Coronary artery (tissue), 2 donors: Measurements from ENCODE around the gene CDK14.

Experiments
- DNase-seq: peaks from one replicate; pipeline ENCODE4 v3.0.0-alpha.2; 2017; ENCODE audit warnings: low spot score
- H3K27ac ChIP-seq, 2 donors: fragments of 200-600 bp; sonication (generic); one replicate each; pipeline ENCODE4 v1.5.1; 2016 to 2019
- H3K4me3 ChIP-seq: fragments of 200-600 bp; sonication (generic); 2 replicates; pipeline ENCODE4 v1.5.1; 2016; ENCODE audit warnings: mild to moderate bottlenecking, moderate library complexity
- CTCF ChIP-seq: fragments of 200-600 bp; sonication (generic); IDR thresholded peaks from one replicate; pipeline ENCODE4 v1.5.1; 2019; ENCODE audit warnings: antibody characterized with exemption

CDK14 gene

DNA sequence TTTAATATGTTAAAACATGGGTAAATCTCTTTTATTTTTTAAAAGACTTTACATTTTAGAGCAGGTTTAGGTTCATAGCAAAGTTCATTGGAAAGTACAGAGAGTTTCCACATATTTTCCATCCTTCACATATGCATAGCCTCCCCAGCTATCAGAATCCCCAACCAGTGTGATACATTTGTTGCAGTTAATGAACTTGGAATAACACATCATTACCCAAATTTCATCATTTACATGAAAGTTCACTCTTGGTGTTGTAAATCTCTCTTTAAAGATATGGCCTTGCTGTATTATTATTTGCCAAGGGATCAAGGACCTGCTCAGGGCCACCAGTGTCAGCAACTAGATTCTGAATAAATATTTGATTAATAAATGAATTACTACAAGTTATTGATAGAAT, 263.4 kb downstream of the CDK14 start:
- H3K27ac ChIP-seq: no peak overlapping the region
- no peak overlapping the region for H3K4me3 ChIP-seq
- TF ChIP-seq CTCF: no peak
- no peak for DNase-seq

DNA sequence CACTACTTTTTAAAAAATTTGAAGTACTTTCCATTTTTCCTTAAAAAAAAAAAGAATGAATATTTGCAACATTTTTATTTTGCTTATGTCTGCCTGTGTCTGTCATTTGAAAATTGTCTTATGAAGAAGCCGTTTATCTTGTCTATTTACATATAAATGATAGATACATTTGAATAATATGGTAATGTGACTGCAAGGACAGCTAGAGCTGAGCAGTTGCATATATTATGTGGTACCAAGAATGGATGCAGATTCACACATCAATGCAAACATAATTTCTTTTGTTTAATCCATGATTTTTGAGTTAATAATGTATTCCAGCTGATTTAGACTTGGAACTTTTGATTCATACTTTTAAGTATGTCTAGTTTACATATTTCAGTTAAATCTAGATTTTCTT, 268.0 kb downstream of the CDK14 start:
- Histone ChIP-seq H3K4me3 (no peak overlapping the region), H3K27ac (no peak overlapping the region)
- DNase-seq: no peak
- TF ChIP-seq CTCF: no peak

DNA sequence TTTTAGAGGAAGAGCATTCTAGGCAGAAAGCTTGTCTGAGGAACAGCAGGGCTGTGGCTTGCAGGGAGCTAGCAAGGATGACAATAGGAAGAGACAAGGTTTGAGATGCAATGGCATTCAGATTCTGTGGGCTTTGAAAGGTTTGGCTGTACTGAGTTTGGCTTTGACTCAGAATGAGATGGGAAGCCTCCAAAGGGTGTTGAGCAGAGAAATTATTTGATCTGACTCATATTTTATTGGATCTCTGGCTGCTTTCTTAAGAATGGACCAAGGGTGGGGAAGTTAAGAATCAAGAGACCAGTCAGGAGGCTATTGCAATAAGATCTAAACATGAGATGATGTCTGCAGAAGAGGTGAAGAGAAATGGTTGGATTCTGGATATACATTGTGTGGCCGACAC, 273.2 kb downstream of the CDK14 start:
- H3K27ac ChIP-seq: no peak overlapping the region
- no peak for TF ChIP-seq CTCF
- no peak overlapping the region for H3K4me3 ChIP-seq
- no peak for DNase-seq

DNA sequence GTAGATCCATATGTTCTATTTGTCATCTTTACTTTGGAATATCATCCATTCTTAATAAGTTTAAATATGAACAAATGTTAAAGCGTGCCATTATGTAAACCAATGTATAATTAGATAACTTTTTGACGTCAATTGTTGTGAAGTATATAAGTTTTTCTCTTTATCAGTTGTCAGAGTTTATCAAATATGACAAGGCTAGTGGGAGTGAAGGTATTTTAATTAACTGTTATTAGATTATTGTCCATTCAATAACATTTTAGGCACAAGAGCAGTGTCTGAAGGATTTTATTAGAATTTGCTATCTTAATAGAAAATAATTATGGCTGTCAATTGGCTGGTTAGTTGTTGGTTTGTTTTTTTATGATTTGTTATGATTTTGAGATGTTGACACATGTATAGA, 280.6 kb downstream of the CDK14 start:
- H3K4me3 ChIP-seq: no peak overlapping the region
- TF ChIP-seq CTCF: no peak
- DNase-seq: no peak
- H3K27ac ChIP-seq: no peak overlapping the region

- no peak for DNase-seq
- no peak overlapping the region for H3K4me3 ChIP-seq
- no peak overlapping the region for H3K27ac ChIP-seq
- no peak for TF ChIP-seq CTCF
Observed at GRCh38 chr7:90877201-90877600, 281.1 kb downstream of the CDK14 start.

GRCh38 chr7:90879924-90880323, 283.8 kb downstream of the CDK14 start:
- H3K27ac ChIP-seq: no peak overlapping the region
- no peak for DNase-seq
- TF ChIP-seq CTCF: no peak

DNA sequence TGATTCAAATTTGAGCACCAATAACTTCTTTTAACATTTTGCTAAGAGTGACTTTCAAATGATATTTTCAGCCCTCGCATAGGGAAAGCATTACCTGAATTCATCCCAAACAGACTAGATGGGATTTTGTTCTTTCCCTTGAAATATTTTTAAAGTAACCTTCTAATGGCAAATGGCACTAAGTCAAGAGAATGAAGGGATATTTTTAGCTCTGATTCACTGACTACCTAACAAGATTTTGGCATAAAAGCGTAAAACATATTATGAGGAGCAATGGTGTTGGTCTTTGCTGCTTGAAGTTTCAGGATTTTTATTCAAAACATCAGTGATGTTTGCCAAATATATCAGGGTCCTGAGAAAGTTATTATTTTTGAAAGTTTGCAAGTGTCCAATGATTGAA, 290.3 kb downstream of the CDK14 start:
- no peak for TF ChIP-seq CTCF

More at GRCh38 chr7:90879924-90880323, 283.8 kb downstream of the CDK14 start:
- no peak overlapping the region for H3K4me3 ChIP-seq

More for the DNA sequence above, 290.3 kb downstream of the CDK14 start:
- H3K27ac ChIP-seq: peak overlapping the region in 1 of 2 donors; percentile 20
- DNase-seq: no peak
- no peak overlapping the region for H3K4me3 ChIP-seq
